OCI-LY7 (cell line): ENCODE measurements around the gene POLA1. TPM values are rescaled to one million over a fixed set of nuclear protein-coding genes. Genes with fewer than 3 reads are reported as not detected.

ENCODE experiments used
- BruUV-seq: library from RNA; stranded (reverse); fragments of 400-500 nt; replicated peaks from 2 replicates; lab custom pipeline; 2021; lab: Mats Ljungman, UMichigan
- CTCF ChIA-PET: fragments of 300-600 bp; sonication (Branson Sonifier 250); formaldehyde crosslinking; loops from one replicate; lab custom pipeline; 2022; ENCODE audit warnings: antibody characterized with exemption; ENCODE audit not compliant: unreplicated experiment; lab: Charles Lee
- POLR2A ChIA-PET: fragments of 300-600 bp; sonication (Branson Sonifier 250); formaldehyde crosslinking; loops from one replicate; lab custom pipeline; 2022; ENCODE audit warnings: antibody characterized with exemption; lab: Charles Lee
- DNase-seq: peaks from one replicate; pipeline ENCODE4 v3.0.0-alpha.2; 2015; ENCODE audit warnings: low spot score
- H2AFZ ChIP-seq: fragments of 200-600 bp; sonication (generic), shearing (Covaris generic); 2 replicates; pipeline ENCODE4 v1.6.1; 2014; ENCODE audit warnings: mild to moderate bottlenecking, antibody characterized with exemption, low read length, moderate library complexity
- H3K27ac ChIP-seq: fragments of 200-600 bp; sonication (generic); 2 replicates; pipeline ENCODE4 v1.5.1; 2014; ENCODE audit warnings: mixed run types, low read depth, mild to moderate bottlenecking, moderate library complexity, low read length, inconsistent platforms; ENCODE audit not compliant: poor library complexity, severe bottlenecking
- H3K36me3 ChIP-seq: fragments of 200-600 bp; sonication (generic); 2 replicates; pipeline ENCODE4 v1.6.1; 2014; ENCODE audit warnings: mild to moderate bottlenecking, antibody characterized with exemption, low read length, moderate library complexity, mixed read lengths; ENCODE audit not compliant: insufficient read depth
- H3K4me1 ChIP-seq: fragments of 200-600 bp; sonication (generic); 2 replicates; pipeline ENCODE4 v1.5.1; 2014; ENCODE audit warnings: mild to moderate bottlenecking, low read length; ENCODE audit not compliant: insufficient read depth, poor library complexity, severe bottlenecking
- H3K4me2 ChIP-seq: fragments of 200-600 bp; sonication (generic); 2 replicates; pipeline ENCODE4 v1.6.1; 2014; ENCODE audit warnings: mild to moderate bottlenecking, low read length
- H3K4me3 ChIP-seq: fragments of 200-600 bp; sonication (generic); 2 replicates; pipeline ENCODE4 v1.5.1; 2014; ENCODE audit warnings: mild to moderate bottlenecking, low read depth, low read length; ENCODE audit not compliant: poor library complexity, severe bottlenecking
- H3K79me2 ChIP-seq: fragments of 200-600 bp; sonication (generic); 2 replicates; pipeline ENCODE4 v1.6.1; 2016; ENCODE audit warnings: low read depth, mild to moderate bottlenecking, low read length, moderate library complexity, mixed read lengths; ENCODE audit not compliant: insufficient read depth
- H3K9me2 ChIP-seq: fragments of 200-600 bp; sonication (generic); 2 replicates; pipeline ENCODE4 v1.6.1; 2016; ENCODE audit warnings: mild to moderate bottlenecking, low read length, mixed read lengths; ENCODE audit not compliant: insufficient read depth
- H3K9me3 ChIP-seq: fragments of 200-600 bp; sonication (generic); 2 replicates; pipeline ENCODE4 v1.6.1; 2014; ENCODE audit warnings: mild to moderate bottlenecking, mixed run types, low read length, mixed read lengths
- H4K20me1 ChIP-seq: fragments of 200-600 bp; sonication (generic); 2 replicates; pipeline ENCODE4 v1.6.1; 2014; ENCODE audit warnings: mild to moderate bottlenecking, antibody characterized with exemption, low read length, moderate library complexity, mixed read lengths; ENCODE audit not compliant: insufficient read depth
- EZH2phosphoT487 ChIP-seq: fragments of 200-600 bp; sonication (generic); IDR thresholded peaks from 2 replicates; pipeline ENCODE4 v1.6.1; 2018; ENCODE audit warnings: low read depth, borderline replicate concordance, mild to moderate bottlenecking, mixed run types, antibody characterized with exemption, low read length, moderate library complexity, mixed read lengths
- intact Hi-C: fragments of 100-400 bp; cut with micrococcal nuclease; formaldehyde crosslinking; loops from one replicate; pipeline ENCODE4 v1.10.0; 2022; ENCODE audit not compliant: unreplicated experiment
- total RNA-seq, 2 experiments: library from RNA; depleted of rRNA in 1 of 2; stranded (reverse); fragments of >200 nt in 1 of 2; shearing (Covaris generic) in 1 of 2; gene quantifications; 2 replicates each; pipeline ENCODE4 v1.2.3, GENCODE V29; 2014 to 2022
- TF ChIP-seq, protein P1 (sequence below): fragments of 200-600 bp; sonication (generic); conservative IDR thresholded peaks from 2 replicates; pipeline ENCODE4 v1.5.1; 2014; ENCODE audit warnings: mild to moderate bottlenecking, antibody characterized with exemption, low read length, moderate library complexity, mixed read lengths

Gene POLA1
- total RNA-seq, 2 experiments from 2014 or later: 58.0 to 65.1 TPM

GRCh38 chrX:24661292-24661691 lies 32.4 kb upstream of the POLA1 start:
- H3K4me1 ChIP-seq: no peaks in the 10 kb centered on the region
- no peak overlapping the region for H3K4me3 ChIP-seq
- H3K27ac ChIP-seq: no peak overlapping the region
- TF ChIP-seq, protein P1, sequence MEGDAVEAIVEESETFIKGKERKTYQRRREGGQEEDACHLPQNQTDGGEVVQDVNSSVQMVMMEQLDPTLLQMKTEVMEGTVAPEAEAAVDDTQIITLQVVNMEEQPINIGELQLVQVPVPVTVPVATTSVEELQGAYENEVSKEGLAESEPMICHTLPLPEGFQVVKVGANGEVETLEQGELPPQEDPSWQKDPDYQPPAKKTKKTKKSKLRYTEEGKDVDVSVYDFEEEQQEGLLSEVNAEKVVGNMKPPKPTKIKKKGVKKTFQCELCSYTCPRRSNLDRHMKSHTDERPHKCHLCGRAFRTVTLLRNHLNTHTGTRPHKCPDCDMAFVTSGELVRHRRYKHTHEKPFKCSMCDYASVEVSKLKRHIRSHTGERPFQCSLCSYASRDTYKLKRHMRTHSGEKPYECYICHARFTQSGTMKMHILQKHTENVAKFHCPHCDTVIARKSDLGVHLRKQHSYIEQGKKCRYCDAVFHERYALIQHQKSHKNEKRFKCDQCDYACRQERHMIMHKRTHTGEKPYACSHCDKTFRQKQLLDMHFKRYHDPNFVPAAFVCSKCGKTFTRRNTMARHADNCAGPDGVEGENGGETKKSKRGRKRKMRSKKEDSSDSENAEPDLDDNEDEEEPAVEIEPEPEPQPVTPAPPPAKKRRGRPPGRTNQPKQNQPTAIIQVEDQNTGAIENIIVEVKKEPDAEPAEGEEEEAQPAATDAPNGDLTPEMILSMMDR: no peak
- no peak for TF ChIP-seq EZH2phosphoT487
- no peak overlapping the region for H3K4me2 ChIP-seq
- intact Hi-C loops: no loop called here
- no peaks in the 10 kb centered on the region for H3K9me2 ChIP-seq
- DNase-seq: no peak
- H4K20me1 ChIP-seq: no peaks in the 10 kb centered on the region
- no peaks in the 10 kb centered on the region for H3K9me3 ChIP-seq
- ChIA-PET CTCF (no interaction called here), POLR2A (no interaction called here)
- no TSS peak for BruUV-seq
- no peaks in the 10 kb centered on the region for H3K36me3 ChIP-seq
- no peaks in the 10 kb centered on the region for H3K79me2 ChIP-seq
- no peak overlapping the region for H2AFZ ChIP-seq

DNA sequence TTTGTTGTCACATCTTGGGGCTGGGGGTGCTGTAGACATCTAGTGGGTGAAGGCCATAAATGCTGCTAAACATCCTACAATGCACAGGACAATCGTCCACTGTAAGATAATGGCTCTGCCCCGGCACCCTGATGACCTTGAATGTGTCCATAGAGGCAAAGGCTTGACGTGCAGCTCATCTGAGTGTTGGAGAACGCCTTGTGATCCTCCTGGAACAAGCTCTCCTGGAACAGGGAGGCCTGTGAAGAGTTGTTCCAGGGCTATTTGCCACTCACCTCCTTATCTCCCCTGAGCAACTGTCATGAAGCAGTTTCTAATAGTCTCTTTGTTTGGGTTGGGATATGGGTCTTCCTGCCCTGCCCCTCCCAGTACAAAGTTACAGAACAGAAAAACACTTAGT lies 31.4 kb upstream of the POLA1 start:
- H3K4me2 ChIP-seq: no peak overlapping the region
- H3K4me1 ChIP-seq: no peaks in the 10 kb centered on the region
- DNase-seq: no peak
- ChIA-PET CTCF (no interaction called here), POLR2A (no interaction called here)
- no peaks in the 10 kb centered on the region for H3K79me2 ChIP-seq
- no TSS peak for BruUV-seq
- H4K20me1 ChIP-seq: no peaks in the 10 kb centered on the region
- no peak overlapping the region for H3K27ac ChIP-seq
- H3K9me3 ChIP-seq: no peaks in the 10 kb centered on the region
- intact Hi-C loops: no loop called here
- H2AFZ ChIP-seq: no peak overlapping the region
- H3K4me3 ChIP-seq: no peak overlapping the region
- no peak for TF ChIP-seq EZH2phosphoT487
- TF ChIP-seq, protein P1: no peak
- H3K36me3 ChIP-seq: no peaks in the 10 kb centered on the region
- no peaks in the 10 kb centered on the region for H3K9me2 ChIP-seq

DNA sequence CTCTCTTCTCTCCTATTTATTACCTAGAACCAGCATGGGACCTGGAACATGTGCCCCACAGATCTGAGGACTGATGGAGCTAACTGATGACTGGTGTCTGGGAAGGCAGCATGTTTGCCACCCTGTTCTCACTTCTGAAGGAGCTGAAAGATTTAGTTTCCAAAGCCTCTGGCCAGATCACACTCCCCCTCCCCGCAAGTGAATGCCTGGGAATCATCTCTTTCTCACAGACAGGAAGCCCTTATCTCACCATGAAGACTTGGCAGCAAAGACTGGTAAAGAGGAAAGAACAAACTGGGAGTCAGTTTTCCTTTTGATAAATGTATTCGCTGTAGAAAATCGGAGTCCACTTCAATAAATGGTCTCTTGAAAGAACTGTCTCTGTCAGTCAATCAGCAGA lies 25.6 kb upstream of the POLA1 start:
- no peak overlapping the region for H3K4me3 ChIP-seq
- no peaks in the 10 kb centered on the region for H3K9me3 ChIP-seq
- H3K4me1 ChIP-seq: no peaks in the 10 kb centered on the region
- no peak overlapping the region for H3K4me2 ChIP-seq
- no peaks in the 10 kb centered on the region for H3K79me2 ChIP-seq
- no TSS peak for BruUV-seq
- H2AFZ ChIP-seq: no peak overlapping the region
- intact Hi-C loops: no loop called here
- no peak overlapping the region for H3K27ac ChIP-seq
- H4K20me1 ChIP-seq: no peaks in the 10 kb centered on the region
- no peaks in the 10 kb centered on the region for H3K36me3 ChIP-seq
- CTCF ChIA-PET: no interaction called here
- POLR2A ChIA-PET: no interaction called here
- no peak for DNase-seq
- no peaks in the 10 kb centered on the region for H3K9me2 ChIP-seq
- no peak for TF ChIP-seq EZH2phosphoT487
- TF ChIP-seq, protein P1: no peak
